Measurements from ENCODE around the gene IRGC. TPM values are rescaled to one million over a fixed set of nuclear protein-coding genes. Genes with fewer than 3 reads are reported as not detected.

Gene IRGC
- total and polyA plus RNA-seq, 2 of the 13 experiments (the other 11 are each of a cell fraction or from before 2014, with no cell fraction given), result not detected

DNA sequence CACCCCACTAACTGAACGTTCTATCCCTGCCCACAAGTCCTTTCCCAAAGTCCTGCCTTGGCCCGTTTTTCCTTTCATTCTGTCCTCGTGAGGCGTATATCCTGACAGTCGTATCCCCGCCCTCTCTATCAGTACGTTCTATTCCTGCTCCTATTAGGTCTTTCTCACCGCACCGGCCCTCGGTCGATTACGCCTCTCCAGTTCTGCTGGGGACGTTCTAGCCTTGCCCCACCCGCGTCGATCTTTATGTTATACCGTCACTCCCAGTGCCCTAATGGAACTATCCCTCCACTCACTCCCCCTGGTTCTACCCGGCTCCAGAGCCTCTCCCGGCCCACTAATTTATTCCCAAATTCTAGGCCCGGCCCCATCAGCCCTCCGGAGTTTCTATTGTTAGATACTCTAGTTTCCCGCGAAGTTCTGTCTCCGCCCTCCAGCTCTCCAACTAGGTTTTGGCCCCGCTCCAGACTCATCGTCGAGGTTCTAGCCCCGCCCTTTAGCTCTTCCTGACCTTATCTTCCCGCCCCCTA lies 47.9 kb upstream of the IRGC start:
- Histone ChIP-seq H2AFZ (ENCODE audit: low read length) (no peak overlapping the region), H3K9me3 (ENCODE audit: low read length) (no peaks in the 10 kb centered on the region), H3K9ac (ENCODE audit: insufficient read depth, low read depth, low read length) (peak overlapping the region; percentile 31), H3K4me1 (ENCODE audit: insufficient read depth, low read length) (peaks cover 26% of the 10 kb centered on the region), H3K4me3 (replicated peaks in 1 of 3; ENCODE audit: insufficient read depth in 1 of 3, low read depth in 2 of 3, low read length in 3 of 3) (peak overlapping the region; percentile 29 to 62 (median 50); a peak in 5 of 6 replicates), H3K36me3 (replicated peaks in 1 of 2; ENCODE audit: control insufficient read depth in 1 of 2, insufficient read depth in 2 of 2, low read length in 2 of 2) (no peaks in the 10 kb centered on the region), H3K27me3 (ENCODE audit: control insufficient read depth in 1 of 2, insufficient read depth in 2 of 2, low read length in 2 of 2) (peaks cover 0 to 12% of the 10 kb centered on the region in 2 experiments; a peak in 3 of 5 replicates), H3K79me2 (ENCODE audit: insufficient read depth, low read length) (no peaks in the 10 kb centered on the region), H3K27ac (ENCODE audit: extremely low read length, insufficient read depth, low read length) (no peak overlapping the region), H4K20me1 (ENCODE audit: insufficient read depth, low read length) (no peaks in the 10 kb centered on the region), H3K4me2 (ENCODE audit: low read depth, low read length) (peak overlapping the region; percentile 88)
- DNase-seq (ENCODE audit: low spot score) (no peak), ATAC-seq (no peak), FAIRE-seq (no peak)
- CTCF ChIA-PET (ENCODE audit: low intra/inter-chr PET ratio, low total read pairs), result no interaction called here
- TF ChIP-seq ZBTB38 (CRISPR knock-in tag; IDR thresholded peaks at IDR 0.05) (peak; percentile 79; the same call in 1 of the 2 replicates), SAP130 (CRISPR knock-in tag; IDR thresholded peaks at IDR 0.05; ENCODE audit: low read depth) (0 out of 2 replicates have a peak, but pooled peaks have one; percentile 32), ZMYM3 (CRISPR knock-in tag; IDR thresholded peaks at IDR 0.05) (no peak), HNRNPH1 (optimal IDR thresholded peaks at IDR 0.05; ENCODE audit: low read depth, low read length) (no peak), NCOA1 (CRISPR knock-in tag; IDR thresholded peaks at IDR 0.05) (no peak), ARID4A (CRISPR knock-in tag; IDR thresholded peaks at IDR 0.05; ENCODE audit: borderline replicate concordance) (0 out of 2 replicates have a peak, but pooled peaks have one; percentile 15), HMGXB4 (CRISPR knock-in tag; IDR thresholded peaks at IDR 0.05; ENCODE audit: borderline replicate concordance in 1 of 2, low read depth in 1 of 2) (no peak), CREB1 (IDR thresholded peaks at IDR 0.05) (no peak), CREB1 (CRISPR knock-in tag; IDR thresholded peaks at IDR 0.05) (peak; percentile 23; the same call in 1 of the 2 replicates), ZFX (CRISPR knock-in tag; IDR thresholded peaks at IDR 0.05; ENCODE audit: low read depth) (0 out of 2 replicates have a peak, but pooled peaks have one; percentile 28)
- TF ChIP-seq, protein P1, sequence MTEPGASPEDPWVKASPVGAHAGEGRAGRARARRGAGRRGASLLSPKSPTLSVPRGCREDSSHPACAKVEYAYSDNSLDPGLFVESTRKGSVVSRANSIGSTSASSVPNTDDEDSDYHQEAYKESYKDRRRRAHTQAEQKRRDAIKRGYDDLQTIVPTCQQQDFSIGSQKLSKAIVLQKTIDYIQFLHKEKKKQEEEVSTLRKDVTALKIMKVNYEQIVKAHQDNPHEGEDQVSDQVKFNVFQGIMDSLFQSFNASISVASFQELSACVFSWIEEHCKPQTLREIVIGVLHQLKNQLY (CRISPR knock-in tag; IDR thresholded peaks at IDR 0.05), result no peak
- POLR2A ChIA-PET, result interaction anchor here (0.6 to 1.7 kb wide), 14 partner anchors 11 to 283 kb away, joined by 3 to 17 read pairs (median 5); partner anchors contain the start of genes IRGQ, PHLDB3, SMG9 and ZNF221
- intact Hi-C loops (cut with micrococcal nuclease; ENCODE audit: unreplicated experiment) (loop anchor here (10.0 kb wide), 1 partner anchor 97 kb away; no protein-coding TSS in a partner anchor), in situ Hi-C loops (cut with HindIII; ENCODE audit: extremely low pct_ligation_motif_present, low pct_unique_long_range_greater_than_20kb) (no loop called here)
- WGBS (ENCODE audit: low lambda C conversion rate), result 36% methylated on average over 29 of the region's 29 CpGs
- BruUV-seq (replicated peaks), result no TSS peak

All from HepG2 (cell line).